GM19043 (cell line): ENCODE data around the gene CCDC93.
"Not testable (repeated sequence)": the region's sequence is repeated elsewhere in the genome, so short reads cannot be mapped to it uniquely, and the experiment has no call there.

ENCODE experiments used
- ATAC-seq: cut with Tn5 transposase; IDR thresholded peaks from one replicate; pipeline ENCODE4 v1.9.1; 2021; ENCODE audit warnings: low read depth; ENCODE audit not compliant: unreplicated experiment

Gene CCDC93

DNA sequence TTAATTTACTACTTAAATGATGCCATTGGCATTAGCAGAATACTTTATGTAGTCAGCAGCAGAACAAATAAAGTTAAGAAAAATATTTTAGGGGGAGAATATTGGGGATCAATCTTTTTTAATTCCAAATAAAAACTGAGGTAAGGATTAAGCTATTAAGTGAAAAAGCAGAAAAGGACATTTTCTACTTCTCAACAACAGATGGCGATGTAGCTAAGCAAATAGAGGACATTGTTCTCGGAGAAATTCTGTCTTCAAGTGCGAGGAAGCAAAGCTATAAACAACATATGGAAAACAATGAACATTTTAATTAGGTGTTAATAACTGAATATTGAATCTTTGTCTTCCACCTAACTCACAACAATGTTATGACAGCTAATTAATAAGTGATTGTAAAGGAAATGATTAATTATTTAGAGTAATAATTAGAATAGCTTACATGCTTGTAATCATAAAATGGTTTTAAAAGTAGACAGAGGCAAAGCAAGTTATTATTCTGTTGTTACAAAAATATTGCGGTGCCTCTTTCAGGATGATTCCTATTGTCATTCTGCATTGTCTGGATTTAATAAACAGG lies 32.9 kb upstream of the CCDC93 start:
- no peak for ATAC-seq

GRCh38 chr2:118045286-118045685 lies 31.4 kb upstream of the CCDC93 start:
- ATAC-seq: no peak

DNA sequence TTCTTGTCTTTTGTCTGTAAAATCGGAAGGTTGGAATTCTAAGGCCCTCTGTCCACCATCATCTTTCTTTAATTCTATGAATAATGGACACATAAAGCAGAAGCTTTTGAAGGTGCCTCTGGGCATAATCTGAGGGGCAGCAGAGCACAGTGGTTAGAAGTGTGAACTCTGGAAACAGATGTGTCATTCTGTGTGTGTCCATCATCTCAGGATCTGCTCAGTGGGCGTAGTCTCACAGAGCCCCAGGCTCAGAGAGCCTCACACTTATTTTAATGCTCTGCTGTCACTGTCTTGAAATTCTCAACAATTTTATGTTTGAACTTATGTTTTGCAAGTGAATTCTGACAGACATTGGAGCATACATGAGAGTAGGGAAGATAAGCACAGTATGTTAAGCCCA lies 31.0 kb upstream of the CCDC93 start:
- no peak for ATAC-seq

DNA sequence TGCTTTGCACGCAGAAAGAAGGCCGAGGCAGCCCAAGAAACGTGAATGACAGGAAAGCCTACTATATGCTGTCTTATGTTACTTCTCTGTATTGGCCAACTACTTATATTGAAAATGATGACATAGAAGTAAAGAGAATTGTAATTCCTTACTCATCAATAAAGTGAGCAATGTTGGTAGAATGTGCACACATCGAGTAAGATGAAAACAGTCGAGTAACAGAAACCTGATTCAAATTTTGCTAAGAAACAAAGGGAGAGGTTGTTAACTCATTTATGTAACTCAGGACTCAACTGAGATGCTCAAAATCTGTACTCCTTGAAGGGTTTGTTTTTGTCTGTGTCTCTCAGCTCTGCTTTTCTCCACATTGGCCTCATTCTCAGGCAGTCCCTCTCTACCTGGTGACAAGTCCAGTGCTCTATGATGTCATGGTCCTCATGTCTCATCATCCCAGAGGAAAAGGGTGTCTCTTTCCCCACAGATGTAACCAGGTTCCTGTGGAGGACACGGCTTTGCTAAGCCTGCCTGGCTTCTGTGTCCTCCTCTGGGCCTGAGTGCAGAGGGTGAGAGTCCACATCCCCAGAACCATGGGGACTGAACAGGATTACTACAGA lies 30.3 kb upstream of the CCDC93 start:
- ATAC-seq: no peak

- no peak for ATAC-seq
These were observed 27.0 kb upstream of the CCDC93 start for GRCh38 chr2:118040891-118041290.

- ATAC-seq: peak; percentile 92
These were observed 18.5 kb upstream of the CCDC93 start for GRCh38 chr2:118032169-118033013.

GRCh38 chr2:118031566-118031965 lies 17.7 kb upstream of the CCDC93 start:
- ATAC-seq: no peak

DNA sequence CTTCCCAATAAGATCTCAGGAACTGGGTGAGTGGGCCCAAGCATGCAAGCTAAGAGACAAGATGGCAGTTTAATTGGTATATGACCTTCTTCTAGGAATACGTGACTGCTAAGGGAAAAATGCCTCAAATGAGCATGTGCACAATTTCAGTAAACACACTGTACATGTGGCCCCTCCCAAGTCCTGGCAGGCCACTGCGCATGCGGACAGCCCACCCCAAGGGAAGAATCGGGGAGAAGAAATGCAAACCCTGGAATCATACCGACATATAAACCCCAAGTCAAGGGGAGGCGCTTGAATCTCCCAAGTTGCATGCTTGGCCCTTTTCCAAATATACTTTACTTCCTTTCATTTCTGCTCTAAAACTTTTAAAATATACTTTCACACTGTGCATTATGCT lies 15.2 kb upstream of the CCDC93 start:
- no peak for ATAC-seq

- no peak for ATAC-seq
These were observed 7.5 kb upstream of the CCDC93 start for GRCh38 chr2:118021356-118021755.

DNA sequence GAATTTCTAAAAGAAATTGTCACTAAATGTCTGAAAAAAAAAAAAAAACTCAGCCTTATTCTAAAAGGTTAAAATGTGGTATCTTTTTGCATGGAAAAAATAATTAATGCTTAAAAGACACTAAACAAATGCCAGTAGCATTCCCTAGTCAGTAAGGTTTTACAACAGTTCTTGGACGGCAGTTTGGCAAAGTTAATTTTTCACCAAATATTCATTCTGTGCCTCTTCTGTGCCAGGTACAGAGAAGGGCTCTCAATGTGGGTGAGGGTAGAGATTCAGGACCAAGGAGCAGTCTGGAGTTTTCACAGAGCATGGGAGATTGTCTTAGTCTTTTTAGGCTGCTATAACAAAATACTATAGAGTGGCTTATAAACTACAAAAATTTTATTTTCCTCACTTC lies 6.0 kb upstream of the CCDC93 start:
- no peak for ATAC-seq

GRCh38 chr2:118016911-118017310 lies 3.0 kb upstream of the CCDC93 start:
- no peak for ATAC-seq

GRCh38 chr2:118015761-118016160 lies 1.9 kb upstream of the CCDC93 start:
- ATAC-seq: not testable (repeated sequence)

DNA sequence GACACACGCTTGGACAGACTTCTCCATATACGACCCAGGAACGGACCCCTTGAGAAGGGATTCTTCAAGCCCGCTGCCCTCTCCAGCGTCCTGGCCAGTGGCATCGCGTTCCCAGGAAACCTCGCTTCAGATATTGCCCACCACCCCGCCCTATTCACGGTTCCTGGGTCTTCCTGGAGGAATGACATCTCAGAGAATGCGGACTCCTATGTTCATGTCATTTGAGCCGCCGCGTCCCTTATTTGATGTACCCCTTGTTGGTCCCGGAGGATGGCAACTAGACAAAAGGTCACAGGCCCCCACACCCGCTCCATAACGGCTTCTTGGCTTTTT lies 588 bp upstream of the CCDC93 start:
- no peak for ATAC-seq

GRCh38 chr2:118013221-118013723 lies 598 bp downstream of the CCDC93 start:
- peak; percentile 29 for ATAC-seq

DNA sequence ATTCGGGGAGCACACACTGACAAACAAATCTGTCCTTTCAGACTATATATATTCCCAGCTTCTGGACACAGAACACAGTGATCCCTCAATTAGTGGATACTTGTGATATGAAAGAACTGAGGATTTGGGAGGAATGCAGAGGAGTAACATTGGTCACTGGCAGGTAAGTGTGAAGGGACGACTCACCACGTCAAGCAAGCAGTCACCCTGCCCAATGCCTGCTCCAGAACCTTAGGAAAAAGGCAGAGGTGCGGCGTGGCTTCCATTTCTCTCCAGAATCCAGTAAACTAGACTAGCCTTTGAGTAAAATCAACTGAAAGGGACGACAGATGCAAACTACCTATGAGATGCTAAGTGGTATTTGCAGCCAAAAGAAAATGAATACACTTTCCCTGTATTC lies 1.1 kb downstream of the CCDC93 start:
- no peak for ATAC-seq

DNA sequence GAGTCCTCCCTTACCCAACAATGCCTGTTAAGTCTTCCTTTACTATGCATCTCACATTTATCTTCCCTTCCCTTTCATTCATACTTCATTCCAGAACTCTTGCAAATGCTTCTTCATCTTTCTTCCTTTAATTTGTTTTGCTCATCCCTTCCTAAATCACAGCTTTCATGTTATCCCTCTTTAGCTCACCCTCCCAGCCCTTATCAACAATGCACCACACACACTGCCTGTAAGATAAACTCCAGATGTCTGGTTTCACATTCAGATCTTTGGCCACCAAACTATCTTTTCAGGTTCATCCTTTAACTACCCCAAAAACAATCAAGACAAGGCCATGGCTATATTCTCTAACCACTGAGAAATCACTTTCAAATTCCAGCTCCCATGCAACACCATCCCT lies 3.4 kb downstream of the CCDC93 start:
- no peak for ATAC-seq

- no peak for ATAC-seq
These were observed 7.0 kb downstream of the CCDC93 start for GRCh38 chr2:118006861-118007260.

GRCh38 chr2:118006326-118006725 lies 7.5 kb downstream of the CCDC93 start:
- no peak for ATAC-seq

DNA sequence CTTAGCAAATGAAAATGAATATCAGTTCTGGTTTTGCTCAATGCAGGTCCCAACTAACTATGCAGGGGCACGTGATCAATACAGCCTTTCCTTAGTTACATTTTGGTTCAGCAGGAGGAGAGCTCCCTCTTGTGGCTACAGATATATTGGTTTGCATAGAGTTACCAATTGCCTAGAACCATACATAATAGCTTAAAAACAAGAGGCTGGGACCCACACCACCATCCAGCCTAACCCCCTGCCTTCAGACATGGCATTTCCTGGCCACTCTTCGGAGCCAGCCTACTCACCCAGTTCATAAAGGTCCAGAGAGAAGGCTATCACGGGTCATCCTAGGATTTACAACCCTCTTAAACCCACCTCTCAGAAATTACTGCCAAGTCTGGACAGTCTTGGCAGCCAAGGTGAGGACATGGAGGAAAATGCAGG lies 10.5 kb downstream of the CCDC93 start:
- ATAC-seq: peak; percentile 99

- ATAC-seq: no peak
These were observed 13.8 kb downstream of the CCDC93 start for GRCh38 chr2:118000041-118000440.

DNA sequence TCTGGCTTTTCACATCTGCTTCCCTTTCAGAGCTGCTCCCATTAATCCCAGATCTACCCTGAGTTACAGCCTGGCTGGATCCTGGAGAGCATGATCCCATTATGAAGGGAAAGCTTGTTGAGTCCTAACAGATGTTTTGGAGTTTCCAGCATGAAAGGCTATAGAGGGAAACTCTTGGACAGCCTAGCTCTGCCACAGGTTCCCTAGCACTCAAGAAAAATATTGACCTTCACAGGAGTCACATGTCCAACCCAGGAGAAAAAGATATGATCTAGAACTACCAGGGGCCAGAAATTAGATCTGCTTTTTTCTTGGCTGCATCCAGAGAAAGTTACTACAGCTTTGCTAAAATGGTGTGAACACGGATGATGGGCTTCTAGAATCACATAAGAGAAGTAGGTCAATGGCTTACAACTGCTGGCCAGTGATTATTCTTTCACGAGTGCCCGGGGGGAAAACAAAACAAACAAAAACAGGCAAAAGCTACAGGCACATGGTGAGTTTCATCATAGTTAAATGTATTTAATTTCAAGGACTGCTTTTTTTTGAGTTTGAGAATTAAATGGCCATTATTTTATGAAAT lies 15.9 kb downstream of the CCDC93 start:
- no peak for ATAC-seq
